ENCODE data around the gene PIWIL1. TPM values are rescaled to one million over a fixed set of nuclear protein-coding genes. Genes with fewer than 3 reads are reported as not detected.

The PIWIL1 gene
- total RNA-seq, 4 donors from 2014 or later, result 0.62 TPM; not detected in 3

DNA sequence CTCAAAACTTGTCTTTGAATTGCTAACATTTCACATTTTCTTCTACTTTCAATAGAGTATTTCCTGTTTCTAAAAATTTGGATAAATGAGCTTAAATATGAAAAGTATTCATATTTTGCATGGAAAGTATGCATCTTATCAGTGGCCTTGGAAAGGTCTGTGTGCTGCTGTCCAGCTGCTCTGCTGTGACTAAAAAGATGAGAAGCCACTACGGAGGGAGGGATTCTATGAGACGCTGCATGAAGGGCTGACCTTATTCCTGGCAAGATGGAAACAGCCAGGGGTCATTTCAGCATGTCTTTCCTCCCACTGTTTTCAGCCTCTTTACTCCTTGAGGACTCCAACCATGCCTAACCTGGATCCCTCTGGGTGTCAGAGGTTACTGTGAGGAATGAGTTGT lies 13.0 kb downstream of the PIWIL1 start:
- H3K4me1 ChIP-seq, result no peaks in the 10 kb centered on the region
- no peak for DNase-seq
- no peaks in the 10 kb centered on the region for H3K9me3 ChIP-seq
- H3K4me3 ChIP-seq, result no peak overlapping the region
- intact Hi-C loops (cut with DNase I; ENCODE audit: low total_unique reads), result no loop called here
- H3K27ac ChIP-seq, result no peak overlapping the region
- TF ChIP-seq POLR2A (IDR thresholded peaks at IDR 0.05), result no peak
- TF ChIP-seq, protein P1, sequence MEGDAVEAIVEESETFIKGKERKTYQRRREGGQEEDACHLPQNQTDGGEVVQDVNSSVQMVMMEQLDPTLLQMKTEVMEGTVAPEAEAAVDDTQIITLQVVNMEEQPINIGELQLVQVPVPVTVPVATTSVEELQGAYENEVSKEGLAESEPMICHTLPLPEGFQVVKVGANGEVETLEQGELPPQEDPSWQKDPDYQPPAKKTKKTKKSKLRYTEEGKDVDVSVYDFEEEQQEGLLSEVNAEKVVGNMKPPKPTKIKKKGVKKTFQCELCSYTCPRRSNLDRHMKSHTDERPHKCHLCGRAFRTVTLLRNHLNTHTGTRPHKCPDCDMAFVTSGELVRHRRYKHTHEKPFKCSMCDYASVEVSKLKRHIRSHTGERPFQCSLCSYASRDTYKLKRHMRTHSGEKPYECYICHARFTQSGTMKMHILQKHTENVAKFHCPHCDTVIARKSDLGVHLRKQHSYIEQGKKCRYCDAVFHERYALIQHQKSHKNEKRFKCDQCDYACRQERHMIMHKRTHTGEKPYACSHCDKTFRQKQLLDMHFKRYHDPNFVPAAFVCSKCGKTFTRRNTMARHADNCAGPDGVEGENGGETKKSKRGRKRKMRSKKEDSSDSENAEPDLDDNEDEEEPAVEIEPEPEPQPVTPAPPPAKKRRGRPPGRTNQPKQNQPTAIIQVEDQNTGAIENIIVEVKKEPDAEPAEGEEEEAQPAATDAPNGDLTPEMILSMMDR (IDR thresholded peaks at IDR 0.05), result no peak
- H3K36me3 ChIP-seq, result no peaks in the 10 kb centered on the region
- H3K27me3 ChIP-seq, result no peaks in the 10 kb centered on the region

DNA sequence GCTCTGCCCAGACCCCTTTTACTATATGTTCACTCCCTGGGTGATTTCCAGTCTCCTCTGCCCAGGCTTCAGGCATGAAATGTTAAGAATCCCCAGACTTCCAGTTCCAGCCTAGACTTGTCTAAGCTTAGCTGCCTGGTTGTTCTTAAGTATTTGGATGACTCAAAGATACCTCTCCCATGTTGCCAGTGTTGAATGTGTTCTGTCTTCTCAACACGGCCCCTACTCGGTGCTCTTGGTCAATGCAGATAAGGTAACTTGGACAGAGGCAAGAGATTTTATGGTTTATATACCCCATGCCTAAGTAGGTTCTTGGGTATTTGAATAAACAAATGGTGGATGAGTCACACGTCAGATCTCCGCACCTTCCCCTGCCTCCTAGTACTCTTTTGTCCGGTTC lies 13.6 kb downstream of the PIWIL1 start:
- Histone ChIP-seq H3K4me1 (no peaks in the 10 kb centered on the region), H3K4me3 (no peak overlapping the region), H3K36me3 (no peaks in the 10 kb centered on the region), H3K27me3 (no peaks in the 10 kb centered on the region), H3K9me3 (no peaks in the 10 kb centered on the region), H3K27ac (no peak overlapping the region)
- intact Hi-C loops (cut with DNase I; ENCODE audit: low total_unique reads), result no loop called here
- DNase-seq, result no peak
- TF ChIP-seq, protein P1 (IDR thresholded peaks at IDR 0.05), result no peak
- no peak for TF ChIP-seq POLR2A (IDR thresholded peaks at IDR 0.05)

DNA sequence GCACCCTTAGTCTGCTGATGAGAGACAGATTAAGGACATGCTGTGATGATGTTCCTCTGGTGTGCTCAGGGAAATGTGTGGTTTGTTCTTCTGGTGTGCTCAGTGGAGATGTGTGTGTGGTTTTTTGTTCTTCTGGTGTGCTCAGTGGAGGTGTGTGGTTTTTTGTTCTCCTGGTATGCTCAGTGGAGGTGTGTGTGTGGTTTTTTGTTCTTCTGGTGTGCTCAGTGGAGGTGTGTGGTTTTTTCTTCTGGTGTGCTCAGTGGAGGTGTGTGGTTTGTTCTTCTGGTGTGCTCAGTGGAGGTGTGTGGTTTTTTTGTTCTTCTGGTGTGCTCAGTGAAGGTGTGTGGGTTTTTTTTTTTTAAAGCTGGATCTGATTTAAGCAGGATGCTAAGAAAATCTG lies 15.4 kb downstream of the PIWIL1 start:
- no peak for DNase-seq
- Histone ChIP-seq H3K27me3 (no peaks in the 10 kb centered on the region), H3K9me3 (no peaks in the 10 kb centered on the region), H3K4me3 (no peak overlapping the region), H3K4me1 (no peaks in the 10 kb centered on the region), H3K27ac (no peak overlapping the region), H3K36me3 (no peaks in the 10 kb centered on the region)
- intact Hi-C loops (cut with DNase I; ENCODE audit: low total_unique reads), result no loop called here
- no peak for TF ChIP-seq POLR2A (IDR thresholded peaks at IDR 0.05)
- TF ChIP-seq, protein P1 (IDR thresholded peaks at IDR 0.05), result no peak

DNA sequence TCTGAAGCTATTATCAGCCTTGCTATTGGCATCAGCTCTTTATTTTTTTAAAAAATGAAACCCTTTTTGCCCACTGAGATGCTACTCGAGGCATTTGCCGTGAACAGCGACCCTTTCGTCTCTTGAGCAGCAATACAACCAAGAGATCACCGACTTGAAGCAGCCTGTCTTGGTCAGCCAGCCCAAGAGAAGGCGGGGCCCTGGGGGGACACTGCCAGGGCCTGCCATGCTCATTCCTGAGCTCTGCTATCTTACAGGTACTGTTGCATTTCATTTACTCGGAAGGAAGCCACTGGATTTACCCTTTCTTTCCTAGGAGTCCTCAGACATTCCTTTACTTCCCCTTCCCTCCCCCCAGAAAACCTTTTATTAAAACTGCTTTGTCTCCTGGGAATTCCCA lies 16.7 kb downstream of the PIWIL1 start:
- no peak overlapping the region for H3K4me3 ChIP-seq
- no peaks in the 10 kb centered on the region for H3K9me3 ChIP-seq
- DNase-seq, result no peak
- TF ChIP-seq, protein P1 (IDR thresholded peaks at IDR 0.05), result no peak
- no peak for TF ChIP-seq POLR2A (IDR thresholded peaks at IDR 0.05)
- H3K27ac ChIP-seq, result no peak overlapping the region
- no peaks in the 10 kb centered on the region for H3K27me3 ChIP-seq
- H3K4me1 ChIP-seq, result no peaks in the 10 kb centered on the region
- intact Hi-C loops (cut with DNase I; ENCODE audit: low total_unique reads), result no loop called here
- no peaks in the 10 kb centered on the region for H3K36me3 ChIP-seq

DNA sequence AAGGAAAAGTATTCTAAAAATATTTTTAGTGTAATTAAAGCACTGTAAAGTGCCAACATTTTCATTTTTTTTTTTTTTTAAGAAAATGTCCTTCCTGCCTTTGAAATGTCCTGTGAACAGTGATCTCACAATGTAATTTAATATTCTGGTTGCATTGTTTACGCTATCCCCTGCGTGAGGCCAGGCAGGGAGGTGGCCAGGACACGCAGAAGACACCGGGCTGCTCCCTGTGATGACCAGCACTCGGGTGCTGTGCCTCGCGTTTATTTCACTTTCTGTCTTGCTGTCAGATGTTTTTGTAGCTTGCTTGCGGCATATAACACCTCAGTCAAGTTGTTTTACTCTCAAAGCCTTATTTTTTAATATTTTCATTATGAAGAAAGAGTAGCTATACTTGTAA lies 18.5 kb downstream of the PIWIL1 start:
- no peaks in the 10 kb centered on the region for H3K4me1 ChIP-seq
- no peak for DNase-seq
- intact Hi-C loops (cut with DNase I; ENCODE audit: low total_unique reads), result no loop called here
- no peak overlapping the region for H3K27ac ChIP-seq
- H3K4me3 ChIP-seq, result no peak overlapping the region
- no peaks in the 10 kb centered on the region for H3K36me3 ChIP-seq
- H3K9me3 ChIP-seq, result no peaks in the 10 kb centered on the region
- no peak for TF ChIP-seq POLR2A (IDR thresholded peaks at IDR 0.05)
- TF ChIP-seq, protein P1 (IDR thresholded peaks at IDR 0.05), result no peak
- H3K27me3 ChIP-seq, result no peaks in the 10 kb centered on the region
